ENCODE measurements around the gene OR1C1. TPM values are rescaled to one million over a fixed set of nuclear protein-coding genes. Genes with fewer than 3 reads are reported as not detected.
"Not testable (repeated sequence)": the region's sequence is repeated elsewhere in the genome, so short reads cannot be mapped to it uniquely, and the experiment has no call there.

The OR1C1 gene
- total RNA-seq, 2 experiments from 2014 or later: not detected

- TF ChIP-seq, protein P1, sequence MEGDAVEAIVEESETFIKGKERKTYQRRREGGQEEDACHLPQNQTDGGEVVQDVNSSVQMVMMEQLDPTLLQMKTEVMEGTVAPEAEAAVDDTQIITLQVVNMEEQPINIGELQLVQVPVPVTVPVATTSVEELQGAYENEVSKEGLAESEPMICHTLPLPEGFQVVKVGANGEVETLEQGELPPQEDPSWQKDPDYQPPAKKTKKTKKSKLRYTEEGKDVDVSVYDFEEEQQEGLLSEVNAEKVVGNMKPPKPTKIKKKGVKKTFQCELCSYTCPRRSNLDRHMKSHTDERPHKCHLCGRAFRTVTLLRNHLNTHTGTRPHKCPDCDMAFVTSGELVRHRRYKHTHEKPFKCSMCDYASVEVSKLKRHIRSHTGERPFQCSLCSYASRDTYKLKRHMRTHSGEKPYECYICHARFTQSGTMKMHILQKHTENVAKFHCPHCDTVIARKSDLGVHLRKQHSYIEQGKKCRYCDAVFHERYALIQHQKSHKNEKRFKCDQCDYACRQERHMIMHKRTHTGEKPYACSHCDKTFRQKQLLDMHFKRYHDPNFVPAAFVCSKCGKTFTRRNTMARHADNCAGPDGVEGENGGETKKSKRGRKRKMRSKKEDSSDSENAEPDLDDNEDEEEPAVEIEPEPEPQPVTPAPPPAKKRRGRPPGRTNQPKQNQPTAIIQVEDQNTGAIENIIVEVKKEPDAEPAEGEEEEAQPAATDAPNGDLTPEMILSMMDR (IDR thresholded peaks at IDR 0.05): no peak
- no peaks in the 10 kb centered on the region for H3K4me1 Mint-ChIP-seq (ENCODE audit: low read depth)
- Histone ChIP-seq H3K27ac (ENCODE audit: low read depth in 1 of 2, low read length in 2 of 2) (no peak overlapping the region), H3K27me3 (ENCODE audit: control insufficient read depth in 1 of 2, insufficient read depth in 2 of 2, low read length in 2 of 2) (no peaks in the 10 kb centered on the region), H3K9me3 (ENCODE audit: control insufficient read depth in 1 of 2, insufficient read depth in 1 of 2, low read length in 2 of 2) (peaks cover 0 to 6% of the 10 kb centered on the region in 2 experiments), H3K36me3 (ENCODE audit: insufficient read depth, low read length) (no peaks in the 10 kb centered on the region), H3K4me3 (ENCODE audit: low read length) (no peak overlapping the region), H3K4me1 (ENCODE audit: insufficient read depth, low read length) (no peaks in the 10 kb centered on the region)
- H3K36me3 Mint-ChIP-seq (ENCODE audit: low read depth): no peaks in the 10 kb centered on the region
- intact Hi-C loops (cut with DNase I, micrococcal nuclease): no loop called here
- H3K27me3 Mint-ChIP-seq: peaks cover 3% of the 10 kb centered on the region
- H3K27ac Mint-ChIP-seq: no peak overlapping the region
- ChIA-PET CTCF (no interaction called here), POLR2A (no interaction called here)
- no peak overlapping the region for H3K4me3 Mint-ChIP-seq
- ATAC-seq (ENCODE audit: poor library complexity): no peak
- no peak for DNase-seq
- H3K9me3 Mint-ChIP-seq: peaks cover 5% of the 10 kb centered on the region
Measured at GRCh38 chr1:247713753-247714152, 46.6 kb downstream of the OR1C1 start.

DNA sequence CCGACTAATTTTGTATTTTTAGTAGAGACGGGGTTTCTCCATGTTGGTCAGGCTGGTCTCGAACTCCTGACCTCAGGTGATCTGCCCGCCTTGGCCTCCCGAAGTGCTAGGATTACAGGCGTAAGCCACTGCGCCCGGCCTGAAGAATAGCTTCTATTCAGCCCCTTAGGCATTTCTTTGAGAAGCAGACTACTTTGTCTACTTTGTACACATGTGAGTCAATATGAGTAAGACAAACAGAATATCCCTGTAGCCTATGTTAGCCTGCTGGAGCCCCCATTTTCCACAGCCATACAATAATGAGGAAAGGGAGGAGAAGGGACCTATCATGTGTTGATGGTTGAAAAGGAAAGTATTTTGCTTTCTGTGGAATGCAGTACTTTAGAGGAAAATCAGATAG lies 49.7 kb downstream of the OR1C1 start:
- H3K9me3 ChIP-seq (ENCODE audit: control insufficient read depth in 1 of 2, insufficient read depth in 1 of 2, low read length in 2 of 2); H3K27me3 Mint-ChIP-seq; DNase-seq; H3K4me3 Mint-ChIP-seq; CTCF ChIA-PET; H3K27ac Mint-ChIP-seq; H3K36me3 Mint-ChIP-seq (ENCODE audit: low read depth); POLR2A ChIA-PET; H3K27me3 ChIP-seq (ENCODE audit: control insufficient read depth in 1 of 2, insufficient read depth in 2 of 2, low read length in 2 of 2); ATAC-seq (ENCODE audit: poor library complexity); H3K27ac ChIP-seq (ENCODE audit: low read depth in 1 of 2, low read length in 2 of 2); H3K9me3 Mint-ChIP-seq; H3K4me3 ChIP-seq (ENCODE audit: low read length); intact Hi-C loops (cut with DNase I, micrococcal nuclease); H3K4me1 Mint-ChIP-seq (ENCODE audit: low read depth); H3K4me1 ChIP-seq (ENCODE audit: insufficient read depth, low read length); H3K36me3 ChIP-seq (ENCODE audit: insufficient read depth, low read length): not testable (repeated sequence)

Other genes starting within 250 kb of the OR1C1 start
- gene OR2C3, start 224.1 kb downstream of the OR1C1 start, total RNA-seq: not detected
- not detected for gene GCSAML, start 211.4 kb downstream of the OR1C1 start, total RNA-seq
- gene OR2G2, start 172.2 kb downstream of the OR1C1 start, total RNA-seq: not detected
- not detected for gene OR2G3, start 155.0 kb downstream of the OR1C1 start, total RNA-seq
- not detected for gene OR13G1, start 80.8 kb downstream of the OR1C1 start, total RNA-seq
- not detected for gene OR6F1, start 43.9 kb downstream of the OR1C1 start, total RNA-seq
- not detected for gene OR14K1, start 21.9 kb downstream of the OR1C1 start, total RNA-seq
- gene OR14A2, start 12.4 kb downstream of the OR1C1 start, total RNA-seq: not detected
- gene OR14A16, start 63.6 kb upstream of the OR1C1 start, total RNA-seq: not detected
- gene OR11L1, start 81.3 kb upstream of the OR1C1 start, total RNA-seq: not detected
- under 1 TPM; 0.16 to 0.20 TPM for gene TRIM58, start 96.6 kb upstream of the OR1C1 start, total RNA-seq
- gene OR2W3, start 135.0 kb upstream of the OR1C1 start, total RNA-seq: 1 to 10 TPM; 1.3 to 1.5 TPM
- gene OR2T8, start 159.7 kb upstream of the OR1C1 start, total RNA-seq: under 1 TPM in 1 of 2 experiments, not detected in 1; 0.25 TPM
- gene OR2AJ1, start 164.3 kb upstream of the OR1C1 start, total RNA-seq: not detected
- gene OR2L8, start 188.3 kb upstream of the OR1C1 start, total RNA-seq: under 1 TPM; 0.55 to 0.78 TPM
- gene OR2AK2, start 204.7 kb upstream of the OR1C1 start, total RNA-seq: under 1 TPM; 0.22 to 0.70 TPM